GM23338 (cell line): ENCODE measurements around the gene HIBADH. TPM values are rescaled to one million over a fixed set of nuclear protein-coding genes. Genes with fewer than 3 reads are reported as not detected.

Experiments used
- ATAC-seq: fragments of 200-7000 bp; cut with Tn5 transposase; 3 replicates; pipeline ENCODE4 v1.9.1; 2020
- DNase-seq: peaks from one replicate; pipeline ENCODE4 v3.0.0-alpha.2; 2015; ENCODE audit warnings: low spot score
- H2AFZ ChIP-seq: fragments of 200-600 bp; sonication (generic); 2 replicates; pipeline ENCODE4 v1.8.0; 2016; ENCODE audit warnings: antibody characterized with exemption, mild to moderate bottlenecking, moderate library complexity
- H3F3A ChIP-seq: fragments of 200-600 bp; sonication (generic); replicated peaks from 2 replicates; pipeline ENCODE4 v1.8.0; 2017; ENCODE audit warnings: antibody characterized with exemption, mixed run types, low read depth
- H3K27ac ChIP-seq: fragments of 200-600 bp; sonication (generic); 2 replicates; pipeline ENCODE4 v1.6.1; 2016; ENCODE audit warnings: low read depth
- H3K27me3 ChIP-seq: fragments of 200-600 bp; sonication (generic); 2 replicates; pipeline ENCODE4 v1.8.0; 2016; ENCODE audit warnings: mild to moderate bottlenecking, mixed run types, moderate library complexity; ENCODE audit not compliant: insufficient read depth
- H3K36me3 ChIP-seq: fragments of 200-600 bp; sonication (generic); 2 replicates; pipeline ENCODE4 v1.8.0; 2016; ENCODE audit warnings: mild to moderate bottlenecking; ENCODE audit not compliant: insufficient read depth
- H3K4me1 ChIP-seq: fragments of 200-600 bp; sonication (generic); 2 replicates; pipeline ENCODE4 v1.8.0; 2016; ENCODE audit warnings: mild to moderate bottlenecking, moderate library complexity; ENCODE audit not compliant: insufficient read depth
- H3K4me2 ChIP-seq: fragments of 200-600 bp; sonication (generic); 2 replicates; pipeline ENCODE4 v1.7.1; 2017; ENCODE audit warnings: mixed run types
- H3K4me3 ChIP-seq: fragments of 200-600 bp; sonication (generic); 2 replicates; pipeline ENCODE4 v1.6.1; 2016; ENCODE audit warnings: mixed run types
- H3K79me2 ChIP-seq: fragments of 200-600 bp; sonication (generic); replicated peaks from 2 replicates; pipeline ENCODE4 v1.8.0; 2017; ENCODE audit warnings: mild to moderate bottlenecking; ENCODE audit not compliant: insufficient read depth
- H3K9me2 ChIP-seq: fragments of 200-600 bp; sonication (generic); 2 replicates; pipeline ENCODE4 v1.8.0; 2017; ENCODE audit not compliant: insufficient read depth
- H4K20me1 ChIP-seq: fragments of 200-600 bp; sonication (generic); replicated peaks from 2 replicates; pipeline ENCODE4 v1.8.0; 2017; ENCODE audit warnings: mild to moderate bottlenecking; ENCODE audit not compliant: insufficient read depth
- H3K27ac Mint-ChIP-seq: 2 replicates; pipeline ENCODE4 v1.8.0; 2020; ENCODE audit warnings: inconsistent platforms, mild to moderate bottlenecking, moderate library complexity, mixed read lengths
- H3K27me3 Mint-ChIP-seq: 3 replicates; pipeline ENCODE4 v1.8.0; 2022; ENCODE audit warnings: low read depth, mild to moderate bottlenecking, moderate library complexity, mixed read lengths, inconsistent platforms; ENCODE audit not compliant: insufficient read depth, poor library complexity
- H3K36me3 Mint-ChIP-seq: 3 replicates; pipeline ENCODE4 v1.8.0; 2021; ENCODE audit warnings: low read depth, mild to moderate bottlenecking, inconsistent platforms, moderate library complexity, mixed read lengths
- H3K4me1 Mint-ChIP-seq: 3 replicates; pipeline ENCODE4 v1.8.0; 2020; ENCODE audit warnings: mild to moderate bottlenecking, inconsistent platforms, mixed read lengths
- H3K4me3 Mint-ChIP-seq: 3 replicates; pipeline ENCODE4 v1.8.0; 2021; ENCODE audit warnings: moderate library complexity, mild to moderate bottlenecking, inconsistent platforms, mixed read lengths
- H3K9me3 Mint-ChIP-seq: 3 replicates; pipeline ENCODE4 v1.8.0; 2020; ENCODE audit warnings: moderate library complexity, mild to moderate bottlenecking, inconsistent platforms, mixed read lengths
- CREB1 ChIP-seq: fragments of 250-450 bp; sonication (Bioruptor Pico); IDR thresholded peaks from 2 replicates; pipeline ENCODE4 v1.5.0; 2020; ENCODE audit warnings: low read depth, mild to moderate bottlenecking, moderate library complexity
- EZH2 ChIP-seq: fragments of 200-600 bp; sonication (generic); IDR thresholded peaks from one replicate; pipeline ENCODE4 v1.8.0; 2017; ENCODE audit warnings: antibody characterized with exemption, mild to moderate bottlenecking, low read depth; ENCODE audit not compliant: unreplicated experiment
- EZH2phosphoT487 ChIP-seq: fragments of 200-600 bp; sonication (generic); IDR thresholded peaks from one replicate; pipeline ENCODE4 v1.8.1; 2018; ENCODE audit warnings: antibody characterized with exemption; ENCODE audit not compliant: unreplicated experiment
- JUNB ChIP-seq: IDR thresholded peaks from one replicate; pipeline ENCODE4 v1.6.1; 2016; ENCODE audit warnings: antibody characterized with exemption; ENCODE audit not compliant: unreplicated experiment
- NANOG ChIP-seq: IDR thresholded peaks from 2 replicates; pipeline ENCODE4 v1.6.1; 2016; ENCODE audit warnings: antibody characterized with exemption, borderline replicate concordance
- STAT1 ChIP-seq: IDR thresholded peaks from one replicate; pipeline ENCODE4 v1.6.1; 2016; ENCODE audit warnings: antibody characterized with exemption; ENCODE audit not compliant: unreplicated experiment
- ZNF331 ChIP-seq: fragments of 250-450 bp; sonication (Bioruptor Pico); IDR thresholded peaks from 2 replicates; pipeline ENCODE4 v1.5.0; 2020; ENCODE audit warnings: low read depth, mild to moderate bottlenecking, moderate library complexity
- polyA plus RNA-seq: library from polyadenylated mRNA; unstranded; fragments of >200 nt; fragmentation: Nextera tagmentation; extraction: Ambion mirVana; gene quantifications from 2 replicates; pipeline ENCODE4 v1.2.1, GENCODE V29; 2016
- total RNA-seq: library from RNA; depleted of rRNA; stranded (reverse); fragments of >200 nt; shearing (Covaris generic); gene quantifications from 2 replicates; pipeline ENCODE4 v1.2.3, GENCODE V29; 2014
- TF ChIP-seq, protein P1 (sequence below), 2 experiments: fragments of 200-600 bp in 1 of 2; sonication (generic) in 1 of 2; conservative IDR thresholded peaks; 2 replicates each; pipeline versions ENCODE4 v1.5.1 to v1.6.1; 2016 to 2017; ENCODE audit warnings: antibody characterized with exemption in 2 of 2, low read depth in 2 of 2, mild to moderate bottlenecking in 2 of 2, moderate library complexity in 1 of 2

HIBADH gene
- total and polyA plus RNA-seq, 2 experiments from 2014 or later: 31.3 to 57.0 TPM

DNA sequence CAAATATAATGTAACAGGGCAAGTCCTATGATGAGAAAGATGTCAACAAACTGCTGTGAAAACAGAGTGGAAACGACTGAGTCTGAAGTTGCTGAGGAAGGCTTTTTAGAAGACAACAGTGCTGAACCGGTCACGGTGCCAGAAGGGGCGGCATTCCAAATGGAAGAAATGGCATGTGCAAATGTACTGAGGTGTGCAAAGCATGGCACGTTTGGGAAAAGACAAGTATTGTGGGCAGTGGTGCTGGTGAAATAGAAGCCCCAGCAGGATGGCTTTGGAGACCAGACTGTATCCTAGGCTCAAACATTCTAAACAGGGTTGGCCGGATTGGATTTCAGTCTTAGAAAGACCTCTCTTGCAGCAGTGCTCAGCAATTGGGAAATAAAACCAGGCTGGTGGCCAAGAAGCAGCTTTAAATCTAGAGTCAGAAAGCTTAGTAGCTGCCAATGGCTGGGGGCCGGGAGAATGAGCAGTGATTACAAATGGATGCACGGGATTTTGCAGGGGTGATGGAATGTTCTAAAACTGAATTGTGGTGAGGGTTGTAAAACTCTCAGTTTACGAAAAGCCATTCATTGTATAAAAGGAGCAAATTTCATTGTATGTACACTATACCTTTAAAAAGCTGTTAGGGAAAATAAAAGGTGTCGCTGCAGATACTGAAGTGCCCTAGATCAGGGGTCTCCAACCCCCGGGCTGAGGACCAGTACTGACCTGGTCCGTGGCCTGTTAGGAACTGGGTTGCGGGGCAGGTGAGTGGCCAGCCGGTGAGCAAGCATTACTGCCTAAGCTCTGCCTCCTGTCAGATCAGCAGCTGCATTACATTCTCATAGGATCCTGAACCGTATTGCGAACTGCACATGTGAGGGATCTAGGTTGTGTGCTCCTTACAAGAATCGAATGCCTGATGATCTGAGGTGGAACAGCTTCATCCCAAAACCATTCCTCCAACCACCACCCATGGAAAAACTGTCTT, 141.6 kb downstream of the HIBADH start:
- H3K4me3 Mint-ChIP-seq: no peak overlapping the region
- peaks cover 6% of the 10 kb centered on the region for H3K27me3 Mint-ChIP-seq
- H3K4me1 Mint-ChIP-seq: peaks cover 10% of the 10 kb centered on the region
- H3K79me2 ChIP-seq: no peaks in the 10 kb centered on the region
- peaks cover 25% of the 10 kb centered on the region for H3K27me3 ChIP-seq
- H3F3A ChIP-seq: no peaks in the 10 kb centered on the region
- peaks cover 6% of the 10 kb centered on the region; the same call in 1 of the 2 replicates for H3K36me3 ChIP-seq
- no peak overlapping the region for H3K27ac ChIP-seq
- no peaks in the 10 kb centered on the region for H3K9me2 ChIP-seq
- no peak overlapping the region for H3K4me3 ChIP-seq
- TF ChIP-seq JUNB: no peak
- peaks cover 12% of the 10 kb centered on the region for H3K36me3 Mint-ChIP-seq
- DNase-seq (no peak), ATAC-seq (no peak)
- H4K20me1 ChIP-seq: peaks cover 9% of the 10 kb centered on the region; the same call in 1 of the 2 replicates
- H2AFZ ChIP-seq: no peak overlapping the region
- no peak overlapping the region for H3K27ac Mint-ChIP-seq
- H3K4me2 ChIP-seq: no peak overlapping the region
- H3K9me3 Mint-ChIP-seq: no peaks in the 10 kb centered on the region
- peaks cover 10% of the 10 kb centered on the region for H3K4me1 ChIP-seq

DNA sequence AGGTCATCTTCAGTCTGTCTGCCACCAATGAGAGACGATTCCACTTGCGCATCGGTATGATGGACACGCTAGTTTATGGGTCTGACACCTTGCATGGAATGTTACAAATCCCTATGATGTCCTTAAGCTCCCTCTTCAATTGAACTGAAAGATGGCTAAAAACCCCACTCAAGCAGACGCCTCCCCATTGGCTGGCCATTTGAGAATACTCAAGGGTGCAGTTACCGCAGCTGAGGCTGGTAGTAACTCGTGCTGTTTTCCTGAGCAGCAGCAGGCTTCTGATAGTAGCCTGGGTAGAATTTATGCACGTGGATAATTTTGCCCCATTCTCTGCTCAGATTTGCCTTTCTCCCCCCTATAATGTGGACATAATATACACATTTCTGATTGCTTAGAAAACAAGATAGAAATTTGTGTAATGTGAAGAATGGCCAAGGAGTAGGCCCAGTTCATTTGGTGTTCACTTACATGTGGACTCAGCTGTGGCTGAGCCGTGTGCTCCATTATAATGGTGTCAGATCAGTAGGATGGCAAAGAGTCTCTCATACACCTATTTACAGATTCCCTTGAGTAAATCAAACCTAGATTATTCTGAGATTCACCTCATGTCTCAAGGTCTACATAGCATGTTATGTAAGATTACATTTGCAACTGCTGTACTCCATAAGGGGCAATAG, 142.8 kb downstream of the HIBADH start:
- no peak overlapping the region for H3K4me3 Mint-ChIP-seq
- Histone ChIP-seq H3K9me2 (no peaks in the 10 kb centered on the region), H3K4me1 (peaks cover 15% of the 10 kb centered on the region)

More for the DNA sequence above, 142.8 kb downstream of the HIBADH start:
- Mint-ChIP-seq H3K36me3 (peaks cover 5% of the 10 kb centered on the region), H3K9me3 (no peaks in the 10 kb centered on the region), H3K4me1 (peaks cover 15% of the 10 kb centered on the region), H3K27ac (no peak overlapping the region), H3K27me3 (peaks cover 6% of the 10 kb centered on the region)
- peaks cover 4% of the 10 kb centered on the region; the same call in 1 of the 2 replicates for H3K36me3 ChIP-seq
- no peak overlapping the region for H3K4me2 ChIP-seq
- H3K27ac ChIP-seq: no peak overlapping the region
- no peak for TF ChIP-seq EZH2
- TF ChIP-seq ZNF331 (CRISPR knock-in tag): no peak
- no peak for TF ChIP-seq EZH2phosphoT487
- no peak for TF ChIP-seq CREB1 (CRISPR knock-in tag)
- TF ChIP-seq, protein P1, sequence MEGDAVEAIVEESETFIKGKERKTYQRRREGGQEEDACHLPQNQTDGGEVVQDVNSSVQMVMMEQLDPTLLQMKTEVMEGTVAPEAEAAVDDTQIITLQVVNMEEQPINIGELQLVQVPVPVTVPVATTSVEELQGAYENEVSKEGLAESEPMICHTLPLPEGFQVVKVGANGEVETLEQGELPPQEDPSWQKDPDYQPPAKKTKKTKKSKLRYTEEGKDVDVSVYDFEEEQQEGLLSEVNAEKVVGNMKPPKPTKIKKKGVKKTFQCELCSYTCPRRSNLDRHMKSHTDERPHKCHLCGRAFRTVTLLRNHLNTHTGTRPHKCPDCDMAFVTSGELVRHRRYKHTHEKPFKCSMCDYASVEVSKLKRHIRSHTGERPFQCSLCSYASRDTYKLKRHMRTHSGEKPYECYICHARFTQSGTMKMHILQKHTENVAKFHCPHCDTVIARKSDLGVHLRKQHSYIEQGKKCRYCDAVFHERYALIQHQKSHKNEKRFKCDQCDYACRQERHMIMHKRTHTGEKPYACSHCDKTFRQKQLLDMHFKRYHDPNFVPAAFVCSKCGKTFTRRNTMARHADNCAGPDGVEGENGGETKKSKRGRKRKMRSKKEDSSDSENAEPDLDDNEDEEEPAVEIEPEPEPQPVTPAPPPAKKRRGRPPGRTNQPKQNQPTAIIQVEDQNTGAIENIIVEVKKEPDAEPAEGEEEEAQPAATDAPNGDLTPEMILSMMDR (conservative IDR thresholded peaks at IDR 0.05; ENCODE audit: low read depth in 2 of 2): no peak
- TF ChIP-seq NANOG: no peak
- TF ChIP-seq STAT1: no peak
- TF ChIP-seq JUNB: no peak
- DNase-seq (no peak), ATAC-seq (no peak)
- H3K79me2 ChIP-seq: no peaks in the 10 kb centered on the region
- H3K4me3 ChIP-seq: no peak overlapping the region
- no peak overlapping the region for H2AFZ ChIP-seq
- H3K27me3 ChIP-seq: peaks cover 25% of the 10 kb centered on the region
- peaks cover 9% of the 10 kb centered on the region; the same call in 1 of the 2 replicates for H4K20me1 ChIP-seq
- H3F3A ChIP-seq: no peaks in the 10 kb centered on the region; the same call in 1 of the 2 replicates
